ENCODE results near the gene TNS1. TPM values are rescaled to one million over a fixed set of nuclear protein-coding genes. Genes with fewer than 3 reads are reported as not detected.

The TNS1 gene
- total RNA-seq, 4 donors from 2014 or later = 169 to 316 (median 229) TPM

DNA sequence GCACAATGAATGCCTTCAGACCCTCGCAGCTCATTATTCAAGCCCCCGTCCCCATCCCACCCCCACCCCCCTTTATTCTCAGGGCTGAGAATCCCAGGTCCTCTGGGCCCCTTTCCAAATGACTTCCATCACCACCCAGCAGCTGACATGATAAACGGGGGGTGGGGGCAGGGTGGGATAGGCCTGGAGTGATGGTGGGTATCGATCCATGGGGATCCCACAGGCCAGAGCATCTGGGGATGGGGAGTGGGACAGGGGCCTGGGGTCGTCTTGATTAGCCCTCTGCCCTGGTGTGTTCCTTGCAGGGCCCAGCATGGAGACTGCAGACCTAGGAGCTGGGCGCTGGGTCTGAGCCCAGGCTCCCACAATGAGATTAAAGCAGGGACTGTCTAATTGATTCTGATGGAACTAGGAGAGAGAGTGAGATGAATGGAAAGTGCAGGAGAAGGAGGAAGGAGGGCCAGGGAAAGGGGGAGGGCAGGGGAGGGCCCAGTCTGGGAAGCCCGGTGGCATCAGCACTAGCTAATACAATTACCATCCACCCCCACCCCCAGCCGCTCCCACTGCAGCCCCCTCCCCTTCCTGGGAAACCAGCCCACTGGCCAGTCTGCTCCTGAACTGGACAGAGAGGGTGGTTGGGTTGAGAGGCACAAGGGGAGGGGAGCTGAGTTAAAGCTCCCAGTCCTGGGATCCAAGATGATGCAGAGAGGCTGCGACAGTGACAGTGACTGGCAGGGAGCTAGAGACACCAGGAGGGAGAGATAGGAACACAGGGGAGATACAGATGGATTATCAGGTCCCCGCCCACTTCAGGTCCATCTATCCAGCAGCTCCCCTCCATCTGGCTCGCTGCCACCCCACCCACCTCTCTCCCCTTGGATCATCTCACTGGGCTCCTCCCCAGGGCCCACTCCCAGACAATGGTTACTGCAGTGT lies 13.1 kb upstream of the TNS1 start:
- intact Hi-C loops (cut with DNase I) = no loop called here
- Histone ChIP-seq H3K27ac (no peak overlapping the region), H3K9me3 (no peaks in the 10 kb centered on the region), H3K27me3 (no peaks in the 10 kb centered on the region), H3K4me3 (replicated peaks in 1 of 3) (no peak overlapping the region), H3K36me3 (no peaks in the 10 kb centered on the region), H3K4me1 (peaks cover 26 to 40% of the 10 kb centered on the region in 2 donors)
- no peak for TF ChIP-seq POLR2A (IDR thresholded peaks at IDR 0.05)
- TF ChIP-seq, protein P1, sequence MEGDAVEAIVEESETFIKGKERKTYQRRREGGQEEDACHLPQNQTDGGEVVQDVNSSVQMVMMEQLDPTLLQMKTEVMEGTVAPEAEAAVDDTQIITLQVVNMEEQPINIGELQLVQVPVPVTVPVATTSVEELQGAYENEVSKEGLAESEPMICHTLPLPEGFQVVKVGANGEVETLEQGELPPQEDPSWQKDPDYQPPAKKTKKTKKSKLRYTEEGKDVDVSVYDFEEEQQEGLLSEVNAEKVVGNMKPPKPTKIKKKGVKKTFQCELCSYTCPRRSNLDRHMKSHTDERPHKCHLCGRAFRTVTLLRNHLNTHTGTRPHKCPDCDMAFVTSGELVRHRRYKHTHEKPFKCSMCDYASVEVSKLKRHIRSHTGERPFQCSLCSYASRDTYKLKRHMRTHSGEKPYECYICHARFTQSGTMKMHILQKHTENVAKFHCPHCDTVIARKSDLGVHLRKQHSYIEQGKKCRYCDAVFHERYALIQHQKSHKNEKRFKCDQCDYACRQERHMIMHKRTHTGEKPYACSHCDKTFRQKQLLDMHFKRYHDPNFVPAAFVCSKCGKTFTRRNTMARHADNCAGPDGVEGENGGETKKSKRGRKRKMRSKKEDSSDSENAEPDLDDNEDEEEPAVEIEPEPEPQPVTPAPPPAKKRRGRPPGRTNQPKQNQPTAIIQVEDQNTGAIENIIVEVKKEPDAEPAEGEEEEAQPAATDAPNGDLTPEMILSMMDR (IDR thresholded peaks at IDR 0.05) = no peak
- no peak for DNase-seq
- 66 to 70% methylated on average over 11 of the region's 11 CpGs for WGBS, 2 donors

DNA sequence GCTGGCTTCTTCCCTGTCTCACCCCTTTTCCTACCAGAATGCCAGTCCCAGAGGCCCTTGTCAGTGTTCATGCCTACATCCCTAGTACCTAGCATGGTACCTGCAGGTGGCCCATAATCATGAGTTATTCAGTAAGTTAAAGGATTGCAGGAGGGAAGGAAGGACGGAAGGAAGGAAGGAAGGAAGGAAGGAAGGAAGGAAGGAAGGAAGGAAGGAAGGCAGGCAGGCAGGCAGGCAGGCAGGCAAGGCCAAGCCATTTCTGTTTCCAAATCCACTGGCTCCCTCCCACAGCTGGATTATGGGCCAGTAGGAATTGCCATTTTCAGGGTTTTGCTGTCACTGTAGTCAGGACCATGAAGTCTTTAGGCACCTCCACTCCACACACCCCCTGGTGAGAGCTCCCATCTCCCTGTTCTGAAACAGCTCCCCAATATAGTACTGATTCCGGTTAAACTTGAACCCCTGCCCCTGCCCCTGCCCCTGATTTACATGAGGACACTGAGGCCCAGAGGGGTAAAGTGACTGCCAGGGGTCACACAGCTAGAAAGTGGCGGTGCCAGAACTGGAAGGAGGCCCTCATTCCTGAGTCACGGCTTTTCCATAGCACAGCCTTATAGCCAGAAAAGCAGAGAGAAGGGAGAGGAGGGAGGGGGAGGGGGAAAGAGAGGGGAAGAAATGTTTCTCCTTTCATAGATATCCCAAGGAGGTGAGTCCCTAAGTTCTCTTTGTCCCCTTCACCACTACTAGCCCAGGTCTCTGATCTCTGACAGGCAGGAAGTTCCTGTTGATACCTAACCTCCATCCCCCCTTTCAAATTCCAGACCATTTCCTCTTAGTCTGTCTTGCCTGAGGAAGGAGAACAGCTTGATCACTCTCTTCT lies 12.2 kb upstream of the TNS1 start:
- intact Hi-C loops (cut with DNase I) = no loop called here
- no peaks in the 10 kb centered on the region for H3K9me3 ChIP-seq
- H3K4me3 ChIP-seq (replicated peaks in 1 of 3) = no peak overlapping the region
- H3K4me1 ChIP-seq = peaks cover 22 to 41% of the 10 kb centered on the region in 2 donors
- H3K27ac ChIP-seq = no peak overlapping the region
- no peaks in the 10 kb centered on the region for H3K36me3 ChIP-seq
- no peak for DNase-seq
- WGBS, 2 donors = 78 to 84% methylated on average over 4 of the region's 4 CpGs
- TF ChIP-seq, protein P1 (IDR thresholded peaks at IDR 0.05) = no peak
- no peak for TF ChIP-seq POLR2A (IDR thresholded peaks at IDR 0.05)
- no peaks in the 10 kb centered on the region for H3K27me3 ChIP-seq

DNA sequence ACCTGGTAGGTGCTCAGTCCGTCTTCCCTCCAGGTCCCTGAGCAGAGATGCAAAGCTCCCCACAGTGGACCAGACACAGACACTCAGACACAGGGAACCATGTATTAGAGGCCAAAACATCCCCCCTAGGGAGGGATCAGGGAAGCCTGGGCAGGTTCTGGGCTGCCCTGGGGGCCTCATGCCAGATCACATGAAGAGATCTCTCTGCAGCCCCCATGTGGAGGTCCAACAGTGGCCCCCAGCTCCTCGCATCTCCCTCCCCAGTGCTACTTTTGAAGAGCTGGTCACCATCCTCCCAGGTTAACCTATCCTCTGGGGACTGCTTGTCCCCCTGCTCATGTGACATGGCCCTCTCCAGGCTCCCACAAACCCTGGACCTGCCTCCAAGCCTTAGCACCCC lies 10.5 kb upstream of the TNS1 start:
- no peaks in the 10 kb centered on the region for H3K27me3 ChIP-seq
- intact Hi-C loops (cut with DNase I) = no loop called here
- WGBS, 2 donors = 100% methylated on average over 2 of the region's 2 CpGs

DNA sequence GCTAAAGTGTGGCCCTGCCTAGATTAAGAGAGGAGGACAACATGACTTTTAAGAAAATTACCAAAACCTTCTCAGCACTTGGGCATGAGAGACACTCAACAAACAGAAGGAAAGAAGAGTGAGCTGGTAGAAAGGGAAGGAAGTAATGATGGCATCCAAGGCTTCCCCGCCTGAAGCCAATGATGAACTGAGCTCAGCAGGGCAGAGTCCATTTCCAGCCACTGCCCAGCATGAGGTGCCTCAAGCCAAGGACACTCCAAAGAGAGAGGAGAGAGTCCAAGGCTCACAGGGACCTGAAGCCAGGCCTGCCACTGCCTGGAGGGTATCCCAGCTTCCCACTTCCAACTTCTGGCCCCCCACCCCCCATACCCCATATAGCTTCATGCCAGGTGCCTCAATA lies 9.5 kb upstream of the TNS1 start:
- TF ChIP-seq POLR2A (IDR thresholded peaks at IDR 0.05) = no peak
- TF ChIP-seq, protein P1 (IDR thresholded peaks at IDR 0.05) = no peak
- no peak for DNase-seq
- intact Hi-C loops (cut with DNase I) = no loop called here
- Histone ChIP-seq H3K9me3 (no peaks in the 10 kb centered on the region), H3K27ac (no peak overlapping the region), H3K4me1 (peaks cover 7 to 22% of the 10 kb centered on the region in 2 donors), H3K4me3 (replicated peaks in 1 of 3) (no peak overlapping the region), H3K36me3 (no peaks in the 10 kb centered on the region), H3K27me3 (no peaks in the 10 kb centered on the region)
- 85 to 89% methylated on average over 1 of the region's 1 CpG for WGBS, 2 donors

More for the DNA sequence above, 10.5 kb upstream of the TNS1 start:
- H3K4me1 ChIP-seq = peaks cover 15 to 32% of the 10 kb centered on the region in 2 donors
- H3K9me3 ChIP-seq = no peaks in the 10 kb centered on the region
- DNase-seq = no peak
- no peak overlapping the region for H3K4me3 ChIP-seq (replicated peaks in 1 of 3)
- no peak for TF ChIP-seq POLR2A (IDR thresholded peaks at IDR 0.05)
- TF ChIP-seq, protein P1 (IDR thresholded peaks at IDR 0.05) = no peak
- no peak overlapping the region for H3K27ac ChIP-seq
- H3K36me3 ChIP-seq = no peaks in the 10 kb centered on the region

All from thyroid gland (tissue), 4 donors.